ENCODE measurements around the gene SLC2A9. TPM values are rescaled to one million over a fixed set of nuclear protein-coding genes. Genes with fewer than 3 reads are reported as not detected.

SLC2A9 gene
- total RNA-seq, 1 donor from 2014 or later = 6.2 TPM

GRCh38 chr4:9877123-9877522 is 144.2 kb downstream of the SLC2A9 start:
- no peak overlapping the region for H3K27ac ChIP-seq
- no peaks in the 10 kb centered on the region for H3K4me1 ChIP-seq
- no peaks in the 10 kb centered on the region for H3K36me3 ChIP-seq
- DNase-seq (ENCODE audit: low spot score in 2 of 2) = no peak
- H3K27me3 ChIP-seq = no peaks in the 10 kb centered on the region
- H3K9me3 ChIP-seq = no peaks in the 10 kb centered on the region
- H3K4me3 ChIP-seq = no peak overlapping the region
- intact Hi-C loops (cut with DNase I) = no loop called here
- no peak for TF ChIP-seq CTCF (IDR thresholded peaks at IDR 0.05)

GRCh38 chr4:9875516-9875915 is 145.8 kb downstream of the SLC2A9 start:
- DNase-seq (ENCODE audit: low spot score in 2 of 2) = no peak
- no peak for TF ChIP-seq CTCF (IDR thresholded peaks at IDR 0.05)
- Histone ChIP-seq H3K36me3 (no peaks in the 10 kb centered on the region), H3K27me3 (no peaks in the 10 kb centered on the region), H3K4me1 (no peaks in the 10 kb centered on the region), H3K27ac (no peak overlapping the region), H3K4me3 (no peak overlapping the region), H3K9me3 (no peaks in the 10 kb centered on the region)
- intact Hi-C loops (cut with DNase I) = no loop called here

GRCh38 chr4:9874385-9874784 is 146.9 kb downstream of the SLC2A9 start:
- DNase-seq (ENCODE audit: low spot score in 2 of 2) = no peak
- intact Hi-C loops (cut with DNase I) = no loop called here
- Histone ChIP-seq H3K27ac (no peak overlapping the region), H3K4me1 (no peaks in the 10 kb centered on the region), H3K4me3 (no peak overlapping the region), H3K9me3 (no peaks in the 10 kb centered on the region), H3K36me3 (no peaks in the 10 kb centered on the region), H3K27me3 (no peaks in the 10 kb centered on the region)
- TF ChIP-seq CTCF (IDR thresholded peaks at IDR 0.05) = no peak

GRCh38 chr4:9870165-9870790 is 151.0 kb downstream of the SLC2A9 start:
- intact Hi-C loops (cut with DNase I) = no loop called here
- Histone ChIP-seq H3K9me3 (no peaks in the 10 kb centered on the region), H3K27ac (no peak overlapping the region), H3K4me1 (no peaks in the 10 kb centered on the region), H3K36me3 (no peaks in the 10 kb centered on the region), H3K27me3 (no peaks in the 10 kb centered on the region), H3K4me3 (no peak overlapping the region)
- TF ChIP-seq CTCF (IDR thresholded peaks at IDR 0.05) = no peak
- no peak for DNase-seq (ENCODE audit: low spot score in 2 of 2)

- Histone ChIP-seq H3K27me3 (no peaks in the 10 kb centered on the region), H3K27ac (no peak overlapping the region), H3K36me3 (no peaks in the 10 kb centered on the region), H3K4me3 (no peak overlapping the region), H3K9me3 (no peaks in the 10 kb centered on the region), H3K4me1 (no peaks in the 10 kb centered on the region)
- intact Hi-C loops (cut with DNase I) = no loop called here
- DNase-seq (ENCODE audit: low spot score in 2 of 2) = no peak
- TF ChIP-seq CTCF (IDR thresholded peaks at IDR 0.05) = no peak
Observed at GRCh38 chr4:9867751-9868425, 153.4 kb downstream of the SLC2A9 start.
